ENCODE measurements around the gene INSC. TPM values are rescaled to one million over a fixed set of nuclear protein-coding genes. Genes with fewer than 3 reads are reported as not detected.

INSC gene
- total and polyA plus RNA-seq, 2 of the 8 experiments (the other 6 are each of a cell fraction or from before 2014, with no cell fraction given): 0.58 to 0.59 TPM

DNA sequence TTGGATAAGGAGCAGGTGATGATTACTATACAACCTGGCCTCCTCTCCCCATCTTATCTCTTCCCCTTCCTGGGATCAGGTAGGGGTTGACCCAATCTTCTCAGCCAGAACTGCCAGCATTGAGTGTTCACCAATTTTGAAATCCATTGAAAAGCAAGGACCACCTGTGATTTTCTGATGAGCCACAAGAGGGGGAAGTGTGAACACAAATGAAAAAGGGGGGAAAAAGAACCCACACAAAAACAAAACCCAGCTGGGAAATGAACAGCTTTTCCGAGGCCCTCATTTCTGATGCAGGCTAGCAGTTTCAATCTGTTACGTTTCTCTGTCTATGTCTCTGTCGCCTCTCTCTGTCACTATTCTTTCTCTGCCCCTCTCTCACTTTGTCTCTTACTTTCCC, 161.9 kb downstream of the INSC start:
- 72% methylated on average over 3 of the region's 3 CpGs; no CpG with 5 or more reads in 1 of the 2 experiments for WGBS, 2 experiments (ENCODE audit: extremely low coverage in 1 of 2, insufficient coverage in 1 of 2, insufficient read length in 1 of 2, insufficient replicate concordance in 2 of 2, low coverage in 1 of 2, low lambda C conversion rate in 2 of 2, missing lambda C conversion rate in 1 of 2)
- no peaks in the 10 kb centered on the region for H3K9me3 ChIP-seq (ENCODE audit: insufficient read depth in 2 of 2, low read depth in 1 of 2, low read length in 1 of 2)
- POLR2A ChIA-PET (ENCODE audit: partially characterized antibody): interaction anchor here (1.1 kb wide), 1 partner anchor 14 kb away, joined by 3 read pairs; no protein-coding TSS in a partner anchor

More for the DNA sequence above, 161.9 kb downstream of the INSC start:
- no peak overlapping the region for H3K4me3 ChIP-seq (ENCODE audit: extremely low read depth in 1 of 4, insufficient read depth in 2 of 4, low read depth in 3 of 4, low read length in 4 of 4)
- CTCF ChIA-PET (ENCODE audit: partially characterized antibody): interaction anchor here (0.6 to 1.9 kb wide), 19 partner anchors 12 to 553 kb away, joined by 3 to 10 read pairs (median 3); no protein-coding TSS in a partner anchor
- no peak overlapping the region for H3K9ac ChIP-seq (replicated peaks in 1 of 4; ENCODE audit: extremely low read depth in 1 of 4, low read depth in 3 of 4, low read length in 3 of 4)
- no peak overlapping the region for H4K91ac ChIP-seq (replicated peaks; ENCODE audit: insufficient read length, low read length)
- no peak for DNase-seq (ENCODE audit: low read depth in 1 of 2, low spot score in 2 of 2)
- H4K20me1 ChIP-seq (replicated peaks in 1 of 2; ENCODE audit: control insufficient read depth in 1 of 2, insufficient read depth in 2 of 2, low read length in 2 of 2): no peaks in the 10 kb centered on the region
- no peaks in the 10 kb centered on the region for H3K79me1 ChIP-seq (ENCODE audit: low read depth, low read length)
- FAIRE-seq: peak; percentile 82
- no peak overlapping the region for H2BK120ac ChIP-seq (replicated peaks; ENCODE audit: low read depth, low read length)
- no peaks in the 10 kb centered on the region for H3K36me3 ChIP-seq (ENCODE audit: control insufficient read depth in 2 of 4, insufficient read depth in 4 of 4, low read length in 3 of 4)
- no peak overlapping the region for H4K8ac ChIP-seq (ENCODE audit: extremely low read depth, insufficient read depth, low read length)
- H3K56ac ChIP-seq (replicated peaks; ENCODE audit: insufficient read length, low read depth, low read length): no peak overlapping the region
- H2BK20ac ChIP-seq (ENCODE audit: low read length): no peak overlapping the region
- H3K4me1 ChIP-seq (replicated peaks in 1 of 4; ENCODE audit: control insufficient read depth in 3 of 4, insufficient read depth in 4 of 4, low read length in 3 of 4): no peaks in the 10 kb centered on the region
- H2AK5ac ChIP-seq (ENCODE audit: low read depth, low read length): no peak overlapping the region
- no peaks in the 10 kb centered on the region for H3K79me2 ChIP-seq (ENCODE audit: control insufficient read depth in 1 of 2, insufficient read depth in 2 of 2, low read length in 2 of 2)
- H2BK15ac ChIP-seq (ENCODE audit: low read length): no peak overlapping the region
- H3K4me2 ChIP-seq (ENCODE audit: insufficient read depth in 1 of 2, low read depth in 2 of 2, low read length in 2 of 2): no peak overlapping the region
- no peak overlapping the region for H2BK12ac ChIP-seq (ENCODE audit: low read depth, low read length)
- no peak overlapping the region for H2BK5ac ChIP-seq (ENCODE audit: low read depth, low read length)
- no peak overlapping the region for H4K5ac ChIP-seq (ENCODE audit: insufficient read length, low read depth, low read length)
- H3K27me3 ChIP-seq (replicated peaks in 1 of 4; ENCODE audit: control insufficient read depth in 3 of 4, extremely low read depth in 1 of 4, insufficient read depth in 3 of 4, low read length in 3 of 4): no peaks in the 10 kb centered on the region
- no peak overlapping the region for H2AFZ ChIP-seq (ENCODE audit: low read length)
- H3K27ac ChIP-seq (ENCODE audit: low read depth, low read length): no peak overlapping the region
- H3K14ac ChIP-seq (ENCODE audit: insufficient read length): no peak overlapping the region
- H3K4ac ChIP-seq (replicated peaks; ENCODE audit: insufficient read length, low read depth, low read length): no peak overlapping the region
- H3K18ac ChIP-seq (ENCODE audit: extremely low read depth, low read length): no peak overlapping the region
- H3K23me2 ChIP-seq (ENCODE audit: low read depth, low read length): no peaks in the 10 kb centered on the region; the same call in 1 of the 2 replicates
- no peak overlapping the region for H3K23ac ChIP-seq (ENCODE audit: insufficient read length)
